ENCODE data around the gene ALDH3B1. TPM values are rescaled to one million over a fixed set of nuclear protein-coding genes. Genes with fewer than 3 reads are reported as not detected.

Gene ALDH3B1
- total and polyA plus RNA-seq, 2 experiments from 2014 or later, result 15.4 to 15.7 TPM

GRCh38 chr11:68028802-68029545, 18.8 kb downstream of the ALDH3B1 start:
- 95% methylated on average over 12 of the region's 12 CpGs for WGBS (ENCODE audit: low lambda C conversion rate, missing lambda C conversion rate)
- Histone ChIP-seq H3K9me2 (replicated peaks; ENCODE audit: insufficient read depth) (no peaks in the 10 kb centered on the region), H2AFZ (no peak overlapping the region), H3K4me2 (peak overlapping the region; percentile 72), H4K20me1 (ENCODE audit: insufficient read depth, poor library complexity, severe bottlenecking) (no peaks in the 10 kb centered on the region), H3K4me1 (ENCODE audit: insufficient read depth) (peaks cover 13% of the 10 kb centered on the region), H3K4me3 (no peak overlapping the region), H3K9me3 (ENCODE audit: low read depth) (no peaks in the 10 kb centered on the region), H3K27ac (no peak overlapping the region), H3K27me3 (no peaks in the 10 kb centered on the region), H3K79me2 (peaks cover 19% of the 10 kb centered on the region), H3K36me3 (replicated peaks; ENCODE audit: insufficient read depth, low read depth) (no peaks in the 10 kb centered on the region)
- no peak for DNase-seq (ENCODE audit: low spot score)
- TF ChIP-seq EZH2 (IDR thresholded peaks at IDR 0.05; ENCODE audit: borderline replicate concordance), result no peak
- TF ChIP-seq EZH2phosphoT487 (IDR thresholded peaks at IDR 0.05; ENCODE audit: low read depth, severe bottlenecking, unreplicated experiment), result no peak
- TF ChIP-seq CTCF (IDR thresholded peaks at IDR 0.05; ENCODE audit: poor library complexity), result no peak

- H3K9me2 ChIP-seq (replicated peaks; ENCODE audit: insufficient read depth), result no peaks in the 10 kb centered on the region
- H3K36me3 ChIP-seq (replicated peaks; ENCODE audit: insufficient read depth, low read depth), result no peaks in the 10 kb centered on the region
- no peaks in the 10 kb centered on the region for H4K20me1 ChIP-seq (ENCODE audit: insufficient read depth, poor library complexity, severe bottlenecking)
- peak within 1 kb of the TSS; percentile 87 for H2AFZ ChIP-seq
- under 1% methylated on average over 50 of the region's 56 CpGs for WGBS (ENCODE audit: low lambda C conversion rate, missing lambda C conversion rate)
- H3K4me2 ChIP-seq, result peak within 1 kb of the TSS; percentile 95
- H3K9me3 ChIP-seq (ENCODE audit: low read depth), result no peaks in the 10 kb centered on the region
- H3K4me3 ChIP-seq, result peak within 1 kb of the TSS; percentile 54
- TF ChIP-seq EZH2phosphoT487 (IDR thresholded peaks at IDR 0.05; ENCODE audit: low read depth, severe bottlenecking, unreplicated experiment) (no peak), EZH2 (IDR thresholded peaks at IDR 0.05; ENCODE audit: borderline replicate concordance) (no peak), CTCF (IDR thresholded peaks at IDR 0.05; ENCODE audit: poor library complexity) (no peak)
- peaks cover 19% of the 10 kb centered on the region for H3K79me2 ChIP-seq
- H3K27me3 ChIP-seq, result no peaks in the 10 kb centered on the region
- peak within 1 kb of the TSS; percentile 65 for H3K27ac ChIP-seq
- DNase-seq (ENCODE audit: low spot score), result peak; percentile 98
- H3K4me1 ChIP-seq (ENCODE audit: insufficient read depth), result peaks cover 13% of the 10 kb centered on the region
Observed at GRCh38 chr11:68030318-68031143, 20.4 kb downstream of the ALDH3B1 start, which contains the start of gene NDUFS8. Gene NDUFS8 (plus strand): TSS chr11:68030681. CDS start chr11:68032152, 1,471 bp downstream.

GRCh38 chr11:68031144-68031464, 21.0 kb downstream of the ALDH3B1 start:
- peak overlapping the region; percentile 48 for H3K4me3 ChIP-seq
- no peak for DNase-seq (ENCODE audit: low spot score)
- no peaks in the 10 kb centered on the region for H3K9me2 ChIP-seq (replicated peaks; ENCODE audit: insufficient read depth)
- H2AFZ ChIP-seq, result peak overlapping the region; percentile 87
- H3K79me2 ChIP-seq, result peaks cover 19% of the 10 kb centered on the region
- H3K9me3 ChIP-seq (ENCODE audit: low read depth), result no peaks in the 10 kb centered on the region
- H4K20me1 ChIP-seq (ENCODE audit: insufficient read depth, poor library complexity, severe bottlenecking), result no peaks in the 10 kb centered on the region
- WGBS (ENCODE audit: low lambda C conversion rate, missing lambda C conversion rate), result 21% methylated on average over 10 of the region's 10 CpGs
- H3K27ac ChIP-seq, result peak overlapping the region; percentile 65
- peak overlapping the region; percentile 95 for H3K4me2 ChIP-seq
- no peaks in the 10 kb centered on the region for H3K36me3 ChIP-seq (replicated peaks; ENCODE audit: insufficient read depth, low read depth)
- H3K4me1 ChIP-seq (ENCODE audit: insufficient read depth), result peaks cover 13% of the 10 kb centered on the region
- TF ChIP-seq EZH2 (IDR thresholded peaks at IDR 0.05; ENCODE audit: borderline replicate concordance), result no peak
- TF ChIP-seq EZH2phosphoT487 (IDR thresholded peaks at IDR 0.05; ENCODE audit: low read depth, severe bottlenecking, unreplicated experiment), result no peak
- no peak for TF ChIP-seq CTCF (IDR thresholded peaks at IDR 0.05; ENCODE audit: poor library complexity)
- H3K27me3 ChIP-seq, result no peaks in the 10 kb centered on the region

Measured in hepatocyte (in vitro differentiated cells).